H1 (cell line): ENCODE results near the gene AFF1. TPM values are rescaled to one million over a fixed set of nuclear protein-coding genes. Genes with fewer than 3 reads are reported as not detected.

Source experiments
- GTF2F1 ChIP-seq: IDR thresholded peaks from 2 replicates; pipeline ENCODE4 v1.6.1; 2012; ENCODE audit warnings: low read depth, low read length, improper control_type of control experiment, borderline replicate concordance
- PHF8 ChIP-seq: fragments of 200-600 bp; sonication (generic); conservative IDR thresholded peaks from 2 replicates; pipeline ENCODE4 v1.7.1; 2012; ENCODE audit warnings: low read depth, mild to moderate bottlenecking, inconsistent platforms, low read length, moderate library complexity
- RNF2 ChIP-seq: fragments of 200-900, 300-1000 bp; sonication (generic); IDR thresholded peaks from 2 replicates; pipeline ENCODE4 v1.7.1; 2016; ENCODE audit warnings: borderline replicate concordance, low read depth, mild to moderate bottlenecking, antibody characterized with exemption, low read length; ENCODE audit not compliant: poor library complexity, severe bottlenecking; ENCODE audit errors: missing control alignments
- SAP30 ChIP-seq: fragments of 300-600 bp; sonication (generic); IDR thresholded peaks from 2 replicates; pipeline ENCODE4 v1.7.1; 2012; ENCODE audit warnings: low read length, moderate library complexity, mild to moderate bottlenecking, inconsistent platforms; ENCODE audit not compliant: insufficient read depth, insufficient replicate concordance
- SIN3A ChIP-seq, 2 experiments: IDR thresholded peaks in 1 of 2; conservative IDR thresholded peaks in 1 of 2; 2 replicates each; pipeline ENCODE4 v1.6.1; 2011 to 2012; ENCODE audit warnings: low read length in 2 of 2, improper control_type of control experiment in 1 of 2, low read depth in 1 of 2, mild to moderate bottlenecking in 1 of 2
- USF2 ChIP-seq: IDR thresholded peaks from 2 replicates; pipeline ENCODE4 v1.6.1; 2011; ENCODE audit warnings: low read length, improper control_type of control experiment
- polyA plus RNA-seq, 7 experiments: library from polyadenylated mRNA; depleted of rRNA in 3 of 7; stranded (reverse) in 5 of 7; unstranded in 2 of 7; fragments of >200 nt in 5 of 7; fragments of 200-250 nt in 2 of 7; gene quantifications; 1 replicate in 5 of 7; 2 replicates in 1 of 7; 4 replicates in 1 of 7; pipeline versions ENCODE4 v1.2.1 to v1.2.3, GENCODE V29; 2011 to 2013; ENCODE audit warnings: missing spikeins in 2 of 7, mixed read lengths in 2 of 7
- total RNA-seq: library from RNA; stranded (reverse); fragmentation: NEBNext Ultra II Directional; extraction: Animal tissue kit (Norgen Biotek cat#: 25700); gene quantifications from 2 replicates; pipeline ENCODE4 v1.2.1, GENCODE V29; 2021
- TF ChIP-seq, protein P1 (sequence below): fragments of 300-600 bp; sonication (generic); IDR thresholded peaks from 2 replicates; pipeline ENCODE4 v1.7.1; 2012; ENCODE audit warnings: low read length, moderate library complexity, mild to moderate bottlenecking, inconsistent platforms; ENCODE audit not compliant: insufficient replicate concordance

The AFF1 gene
- total and polyA plus RNA-seq, 2 of the 8 experiments (the other 6 are each of a cell fraction or from before 2014, with no cell fraction given) = 14.8 to 85.5 TPM

- TF ChIP-seq, protein P1, sequence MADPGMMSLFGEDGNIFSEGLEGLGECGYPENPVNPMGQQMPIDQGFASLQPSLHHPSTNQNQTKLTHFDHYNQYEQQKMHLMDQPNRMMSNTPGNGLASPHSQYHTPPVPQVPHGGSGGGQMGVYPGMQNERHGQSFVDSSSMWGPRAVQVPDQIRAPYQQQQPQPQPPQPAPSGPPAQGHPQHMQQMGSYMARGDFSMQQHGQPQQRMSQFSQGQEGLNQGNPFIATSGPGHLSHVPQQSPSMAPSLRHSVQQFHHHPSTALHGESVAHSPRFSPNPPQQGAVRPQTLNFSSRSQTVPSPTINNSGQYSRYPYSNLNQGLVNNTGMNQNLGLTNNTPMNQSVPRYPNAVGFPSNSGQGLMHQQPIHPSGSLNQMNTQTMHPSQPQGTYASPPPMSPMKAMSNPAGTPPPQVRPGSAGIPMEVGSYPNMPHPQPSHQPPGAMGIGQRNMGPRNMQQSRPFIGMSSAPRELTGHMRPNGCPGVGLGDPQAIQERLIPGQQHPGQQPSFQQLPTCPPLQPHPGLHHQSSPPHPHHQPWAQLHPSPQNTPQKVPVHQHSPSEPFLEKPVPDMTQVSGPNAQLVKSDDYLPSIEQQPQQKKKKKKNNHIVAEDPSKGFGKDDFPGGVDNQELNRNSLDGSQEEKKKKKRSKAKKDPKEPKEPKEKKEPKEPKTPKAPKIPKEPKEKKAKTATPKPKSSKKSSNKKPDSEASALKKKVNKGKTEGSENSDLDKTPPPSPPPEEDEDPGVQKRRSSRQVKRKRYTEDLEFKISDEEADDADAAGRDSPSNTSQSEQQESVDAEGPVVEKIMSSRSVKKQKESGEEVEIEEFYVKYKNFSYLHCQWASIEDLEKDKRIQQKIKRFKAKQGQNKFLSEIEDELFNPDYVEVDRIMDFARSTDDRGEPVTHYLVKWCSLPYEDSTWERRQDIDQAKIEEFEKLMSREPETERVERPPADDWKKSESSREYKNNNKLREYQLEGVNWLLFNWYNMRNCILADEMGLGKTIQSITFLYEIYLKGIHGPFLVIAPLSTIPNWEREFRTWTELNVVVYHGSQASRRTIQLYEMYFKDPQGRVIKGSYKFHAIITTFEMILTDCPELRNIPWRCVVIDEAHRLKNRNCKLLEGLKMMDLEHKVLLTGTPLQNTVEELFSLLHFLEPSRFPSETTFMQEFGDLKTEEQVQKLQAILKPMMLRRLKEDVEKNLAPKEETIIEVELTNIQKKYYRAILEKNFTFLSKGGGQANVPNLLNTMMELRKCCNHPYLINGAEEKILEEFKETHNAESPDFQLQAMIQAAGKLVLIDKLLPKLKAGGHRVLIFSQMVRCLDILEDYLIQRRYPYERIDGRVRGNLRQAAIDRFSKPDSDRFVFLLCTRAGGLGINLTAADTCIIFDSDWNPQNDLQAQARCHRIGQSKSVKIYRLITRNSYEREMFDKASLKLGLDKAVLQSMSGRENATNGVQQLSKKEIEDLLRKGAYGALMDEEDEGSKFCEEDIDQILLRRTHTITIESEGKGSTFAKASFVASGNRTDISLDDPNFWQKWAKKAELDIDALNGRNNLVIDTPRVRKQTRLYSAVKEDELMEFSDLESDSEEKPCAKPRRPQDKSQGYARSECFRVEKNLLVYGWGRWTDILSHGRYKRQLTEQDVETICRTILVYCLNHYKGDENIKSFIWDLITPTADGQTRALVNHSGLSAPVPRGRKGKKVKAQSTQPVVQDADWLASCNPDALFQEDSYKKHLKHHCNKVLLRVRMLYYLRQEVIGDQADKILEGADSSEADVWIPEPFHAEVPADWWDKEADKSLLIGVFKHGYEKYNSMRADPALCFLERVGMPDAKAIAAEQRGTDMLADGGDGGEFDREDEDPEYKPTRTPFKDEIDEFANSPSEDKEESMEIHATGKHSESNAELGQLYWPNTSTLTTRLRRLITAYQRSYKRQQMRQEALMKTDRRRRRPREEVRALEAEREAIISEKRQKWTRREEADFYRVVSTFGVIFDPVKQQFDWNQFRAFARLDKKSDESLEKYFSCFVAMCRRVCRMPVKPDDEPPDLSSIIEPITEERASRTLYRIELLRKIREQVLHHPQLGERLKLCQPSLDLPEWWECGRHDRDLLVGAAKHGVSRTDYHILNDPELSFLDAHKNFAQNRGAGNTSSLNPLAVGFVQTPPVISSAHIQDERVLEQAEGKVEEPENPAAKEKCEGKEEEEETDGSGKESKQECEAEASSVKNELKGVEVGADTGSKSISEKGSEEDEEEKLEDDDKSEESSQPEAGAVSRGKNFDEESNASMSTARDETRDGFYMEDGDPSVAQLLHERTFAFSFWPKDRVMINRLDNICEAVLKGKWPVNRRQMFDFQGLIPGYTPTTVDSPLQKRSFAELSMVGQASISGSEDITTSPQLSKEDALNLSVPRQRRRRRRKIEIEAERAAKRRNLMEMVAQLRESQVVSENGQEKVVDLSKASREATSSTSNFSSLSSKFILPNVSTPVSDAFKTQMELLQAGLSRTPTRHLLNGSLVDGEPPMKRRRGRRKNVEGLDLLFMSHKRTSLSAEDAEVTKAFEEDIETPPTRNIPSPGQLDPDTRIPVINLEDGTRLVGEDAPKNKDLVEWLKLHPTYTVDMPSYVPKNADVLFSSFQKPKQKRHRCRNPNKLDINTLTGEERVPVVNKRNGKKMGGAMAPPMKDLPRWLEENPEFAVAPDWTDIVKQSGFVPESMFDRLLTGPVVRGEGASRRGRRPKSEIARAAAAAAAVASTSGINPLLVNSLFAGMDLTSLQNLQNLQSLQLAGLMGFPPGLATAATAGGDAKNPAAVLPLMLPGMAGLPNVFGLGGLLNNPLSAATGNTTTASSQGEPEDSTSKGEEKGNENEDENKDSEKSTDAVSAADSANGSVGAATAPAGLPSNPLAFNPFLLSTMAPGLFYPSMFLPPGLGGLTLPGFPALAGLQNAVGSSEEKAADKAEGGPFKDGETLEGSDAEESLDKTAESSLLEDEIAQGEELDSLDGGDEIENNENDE = no peak
- 0 out of 4 replicates have a peak, but pooled peaks of 1 of the 2 experiments have one; percentile 8 for TF ChIP-seq SIN3A (conservative IDR thresholded peaks at IDR 0.05 in 1 of 2, IDR thresholded peaks at IDR 0.05 in 1 of 2; ENCODE audit: low read depth in 1 of 2, low read length in 2 of 2)
- no peak for TF ChIP-seq SAP30
- TF ChIP-seq RNF2 = no peak
- no peak for TF ChIP-seq USF2
- TF ChIP-seq PHF8 = peak; percentile 79
- TF ChIP-seq GTF2F1 = peak; percentile 76; the same call in 1 of the 2 replicates
These were observed at the start of gene AFF1 (continued) for GRCh38 chr4:86934771-86935565.
